A549 (cell line): ENCODE data around the gene KIZ.

Experiments used
- BCL3 ChIP-seq: fragments of >200 bp; sonication (Bioruptor Twin); formaldehyde crosslinking; IDR thresholded peaks from 3 replicates; pipeline ENCODE4 v1.6.1; 2016
- CTCF ChIP-seq: fragments of >200 bp; sonication (Bioruptor Twin); formaldehyde crosslinking; IDR thresholded peaks from 3 replicates; pipeline ENCODE4 v1.5.1; 2016
- JUN ChIP-seq, 2 experiments: fragments of >200 bp; sonication (Bioruptor Twin); formaldehyde crosslinking; IDR thresholded peaks; 2 replicates in 1 of 2; 3 replicates in 1 of 2; pipeline ENCODE4 v1.6.1; 2016 to 2017
- JUNB ChIP-seq: fragments of >200 bp; sonication (Bioruptor Twin); formaldehyde crosslinking; IDR thresholded peaks from 2 replicates; pipeline ENCODE4 v1.6.1; 2016
- KDM5A ChIP-seq: fragments of 200-600 bp; sonication (generic); IDR thresholded peaks from 2 replicates; pipeline ENCODE4 v1.6.1; 2016; ENCODE audit warnings: antibody characterized with exemption, mild to moderate bottlenecking
- MAFK ChIP-seq: fragments of 450-650 bp; IDR thresholded peaks from 2 replicates; pipeline ENCODE4 v1.6.1; 2014; ENCODE audit not compliant: partially characterized antibody
- MAX ChIP-seq: IDR thresholded peaks from 2 replicates; pipeline ENCODE4 v1.6.1; 2012
- MAZ ChIP-seq: fragments of 150-350 bp; IDR thresholded peaks from 2 replicates; pipeline ENCODE4 v1.6.1; 2014; ENCODE audit warnings: antibody characterized with exemption, low read depth, low read length, borderline replicate concordance
- MYC ChIP-seq: IDR thresholded peaks from 2 replicates; pipeline ENCODE4 v1.6.1; 2012; ENCODE audit warnings: mild to moderate bottlenecking, inconsistent platforms, low read length, improper control_type of control experiment, borderline replicate concordance
- RAD21 ChIP-seq, 2 experiments: fragments of >200 bp in 1 of 2; sonication (Bioruptor Twin) in 1 of 2; formaldehyde crosslinking in 1 of 2; IDR thresholded peaks in 1 of 2; conservative IDR thresholded peaks in 1 of 2; 2 replicates in 1 of 2; 3 replicates in 1 of 2; pipeline ENCODE4 v1.6.1; 2012 to 2018; ENCODE audit warnings: inconsistent platforms in 1 of 2
- RCOR1 ChIP-seq: fragments of 150-350 bp; IDR thresholded peaks from 2 replicates; pipeline ENCODE4 v1.6.1; 2014; ENCODE audit warnings: antibody characterized with exemption, low read length, low read depth
- REST ChIP-seq: fragments of 200-600 bp; sonication (generic); IDR thresholded peaks from 2 replicates; pipeline ENCODE4 v1.6.1; 2016; ENCODE audit warnings: antibody characterized with exemption, mild to moderate bottlenecking, moderate library complexity
- SMC3 ChIP-seq: fragments of >200 bp; sonication (Bioruptor Twin); formaldehyde crosslinking; IDR thresholded peaks from 3 replicates; pipeline ENCODE4 v1.6.1; 2018; ENCODE audit warnings: inconsistent platforms

GRCh38 chr20:21129861-21130260 is 4.0 kb downstream of the KIZ start:
- TF ChIP-seq MAZ (no peak), CTCF (no peak), JUNB (no peak), KDM5A (no peak), MAFK (no peak), MYC (no peak), MAX (no peak), REST (no peak), BCL3 (no peak), SMC3 (no peak), RCOR1 (no peak), RAD21 (conservative IDR thresholded peaks at IDR 0.05 in 1 of 2, IDR thresholded peaks at IDR 0.05 in 1 of 2) (no peak), JUN (IDR thresholded peaks at IDR 0.05) (no peak)
